GM12878 (cell line): Measurements from ENCODE around the gene MYH7B. TPM values are rescaled to one million over a fixed set of nuclear protein-coding genes. Genes with fewer than 3 reads are reported as not detected.

Experiments used
- ATAC-seq: fragments of 200-7000 bp; cut with Tn5 transposase; 3 replicates; pipeline ENCODE4 v1.9.1; 2020; ENCODE audit warnings: mild to moderate bottlenecking, moderate library complexity
- BruUV-seq: library from RNA; stranded (reverse); fragments of 400-500 nt; replicated peaks from 2 replicates; lab custom pipeline; 2021; lab: Mats Ljungman, UMichigan
- CTCF ChIA-PET: fragments of 300-600 bp; sonication (Branson Sonifier 250); formaldehyde crosslinking; extraction: SDS; loops from one replicate; lab custom pipeline; 2021; ENCODE audit warnings: inconsistent platforms; lab: Yijun Ruan, JAX
- POLR2A ChIA-PET: fragments of 350-600 bp; formaldehyde crosslinking; extraction: SDS; loops from one replicate; lab custom pipeline; 2021; ENCODE audit warnings: inconsistent platforms; lab: Charles Lee
- RAD21 ChIA-PET: fragments of 300-600 bp; sonication (Branson Sonifier 250); formaldehyde crosslinking; loops from one replicate; lab custom pipeline; 2023; ENCODE audit warnings: antibody characterized with exemption; ENCODE audit not compliant: unreplicated experiment; lab: Charles Lee
- SMC1A ChIA-PET: fragments of 300-600 bp; sonication (Branson Sonifier 250); formaldehyde crosslinking; loops from one replicate; lab custom pipeline; 2023; ENCODE audit not compliant: unreplicated experiment, uncharacterized antibody; lab: Charles Lee
- DNase-seq: peaks from one replicate; pipeline ENCODE4 v3.0.0-alpha.2; 2011; ENCODE audit warnings: low read depth, low spot score
- FAIRE-seq: peaks from 3 replicates; lab custom pipeline; 2011; peaks lifted over from hg19 to GRCh38; lab: Jason Lieb, UNC
- H2AFZ ChIP-seq: 2 replicates; pipeline ENCODE4 v1.6.0; 2011; ENCODE audit warnings: low read depth, low read length, control low read depth; ENCODE audit not compliant: control insufficient read depth
- H3K27ac ChIP-seq: 2 replicates; pipeline ENCODE4 v1.5.1; 2011; ENCODE audit warnings: control low read depth; ENCODE audit not compliant: control insufficient read depth, insufficient read depth
- H3K27me3 ChIP-seq, 2 experiments: replicated peaks in 1 of 2; 2 replicates each; pipeline versions ENCODE4 v1.6.0 to v1.6.1; 2011; ENCODE audit warnings: low read length in 1 of 2; ENCODE audit not compliant: control insufficient read depth in 2 of 2, insufficient read depth in 2 of 2
- H3K36me3 ChIP-seq, 2 experiments: 2 replicates each; pipeline ENCODE4 v1.5.1; 2011; ENCODE audit warnings: low read length in 1 of 2; ENCODE audit not compliant: control insufficient read depth in 2 of 2, insufficient read depth in 2 of 2
- H3K4me1 ChIP-seq: 2 replicates; pipeline ENCODE4 v1.6.1; 2011; ENCODE audit warnings: mild to moderate bottlenecking, low read length, moderate library complexity, mixed read lengths; ENCODE audit not compliant: control insufficient read depth, insufficient read depth
- H3K4me2 ChIP-seq: 2 replicates; pipeline ENCODE4 v1.6.0; 2011; ENCODE audit warnings: control low read depth; ENCODE audit not compliant: control insufficient read depth, insufficient read depth
- H3K4me3 ChIP-seq: fragments of 200-600 bp; sonication (generic); 2 replicates; pipeline ENCODE4 v1.5.1; 2016
- H3K79me2 ChIP-seq: 2 replicates; pipeline ENCODE4 v1.6.0; 2011; ENCODE audit warnings: low read length; ENCODE audit not compliant: control insufficient read depth, insufficient read depth
- H3K9ac ChIP-seq: 2 replicates; pipeline ENCODE4 v1.8.0; 2011; ENCODE audit warnings: low read length, control low read depth, mixed read lengths; ENCODE audit not compliant: control insufficient read depth, insufficient read depth
- H3K9me3 ChIP-seq: replicated peaks from 3 replicates; pipeline ENCODE4 v1.5.1; 2011; ENCODE audit warnings: mild to moderate bottlenecking, low read length; ENCODE audit not compliant: control insufficient read depth, insufficient read depth
- H4K20me1 ChIP-seq: 2 replicates; pipeline ENCODE4 v1.6.0; 2011; ENCODE audit not compliant: control insufficient read depth, insufficient read depth
- BCLAF1 ChIP-seq: fragments of 450-650 bp; IDR thresholded peaks from 2 replicates; pipeline ENCODE4 v1.6.1; 2017; ENCODE audit warnings: antibody characterized with exemption, mild to moderate bottlenecking, moderate library complexity
- CBX5 ChIP-seq: sonication (generic); IDR thresholded peaks from 2 replicates; pipeline ENCODE4 v1.6.1; 2016; ENCODE audit warnings: low read depth, moderate library complexity, mild to moderate bottlenecking, inconsistent platforms
- CHD1 ChIP-seq: IDR thresholded peaks from 2 replicates; pipeline ENCODE4 v1.6.1; 2012; ENCODE audit warnings: low read depth, low read length, improper control_type of control experiment
- CHD4 ChIP-seq: fragments of 200-600 bp; sonication (generic); IDR thresholded peaks from 2 replicates; pipeline ENCODE4 v1.6.1; 2016; ENCODE audit warnings: mild to moderate bottlenecking
- EZH2 ChIP-seq: IDR thresholded peaks from 2 replicates; pipeline ENCODE4 v1.6.1; 2012; ENCODE audit warnings: low read depth, mild to moderate bottlenecking, control low read depth, inconsistent platforms, low read length, borderline replicate concordance; ENCODE audit not compliant: control insufficient read depth
- GATAD2B ChIP-seq: fragments of 450-650 bp; conservative IDR thresholded peaks from 2 replicates; pipeline ENCODE4 v1.6.1; 2017; ENCODE audit warnings: low read depth, mild to moderate bottlenecking, moderate library complexity
- IKZF1 ChIP-seq: fragments of 450-650 bp; conservative IDR thresholded peaks from 2 replicates; pipeline ENCODE4 v1.6.1; 2017; ENCODE audit warnings: antibody characterized with exemption, mild to moderate bottlenecking
- MEF2A ChIP-seq: IDR thresholded peaks from 2 replicates; pipeline ENCODE4 v1.6.1; 2011; ENCODE audit warnings: low read depth, mild to moderate bottlenecking, low read length, moderate library complexity; ENCODE audit not compliant: insufficient read depth
- MLLT1 ChIP-seq: fragments of 450-650 bp; IDR thresholded peaks from 2 replicates; pipeline ENCODE4 v1.6.1; 2016; ENCODE audit warnings: mild to moderate bottlenecking
- MYB ChIP-seq: fragments of 150-350 bp; IDR thresholded peaks from 2 replicates; pipeline ENCODE4 v1.6.1; 2014; ENCODE audit warnings: mild to moderate bottlenecking, low read depth, low read length, borderline replicate concordance
- PKNOX1 ChIP-seq: fragments of 450-650 bp; IDR thresholded peaks from 2 replicates; pipeline ENCODE4 v1.6.1; 2016; ENCODE audit warnings: mild to moderate bottlenecking
- POLR2AphosphoS2 ChIP-seq: IDR thresholded peaks from 2 replicates; pipeline ENCODE4 v1.6.1; 2011; ENCODE audit warnings: low read depth, mild to moderate bottlenecking, low read length, improper control_type of control experiment, moderate library complexity
- RAD21 ChIP-seq: IDR thresholded peaks from 2 replicates; pipeline ENCODE4 v1.6.1; 2011; ENCODE audit warnings: mild to moderate bottlenecking, low read depth, low read length, moderate library complexity; ENCODE audit not compliant: insufficient read depth
- RB1 ChIP-seq: fragments of 450-650 bp; formaldehyde crosslinking; IDR thresholded peaks from 2 replicates; pipeline ENCODE4 v1.6.1; 2017; ENCODE audit warnings: mild to moderate bottlenecking, borderline replicate concordance
- RCOR1 ChIP-seq: conservative IDR thresholded peaks from 2 replicates; pipeline ENCODE4 v1.6.1; 2012; ENCODE audit warnings: low read depth, low read length, improper control_type of control experiment
- SMAD5 ChIP-seq: IDR thresholded peaks from 2 replicates; pipeline ENCODE4 v1.6.1; 2016; ENCODE audit warnings: antibody characterized with exemption, low read depth
- SPI1 ChIP-seq: IDR thresholded peaks from 2 replicates; pipeline ENCODE4 v1.6.1; 2011; ENCODE audit warnings: low read depth, mild to moderate bottlenecking, low read length, moderate library complexity, borderline replicate concordance; ENCODE audit not compliant: insufficient read depth
- ZBED1 ChIP-seq: IDR thresholded peaks from 2 replicates; pipeline ENCODE4 v1.6.1; 2016; ENCODE audit warnings: borderline replicate concordance
- ZNF24 ChIP-seq: fragments of 450-650 bp; IDR thresholded peaks from 2 replicates; pipeline ENCODE4 v1.6.1; 2017; ENCODE audit warnings: antibody characterized with exemption, mild to moderate bottlenecking
- WGBS: methylation state at CpG from one replicate; pipeline ENCODE4 v1.1.6; 2016; ENCODE audit warnings: low lambda C conversion rate; ENCODE audit not compliant: insufficient replicate concordance, insufficient coverage; ENCODE audit errors: missing lambda C conversion rate; 5-methylcytosine and 5-hydroxymethylcytosine counted together
- in situ Hi-C: fragments of 300-500 bp; cut with MboI; formaldehyde crosslinking; loops from 9 replicates; pipeline ENCODE4 v1.14.3; 2018; ENCODE audit warnings: mixed read lengths
- intact Hi-C: fragments of 100-400 bp; cut with micrococcal nuclease; formaldehyde crosslinking; loops from one replicate; pipeline ENCODE4 v1.14.2; 2022; ENCODE audit not compliant: unreplicated experiment
- polyA plus RNA-seq, 11 experiments: library from polyadenylated mRNA; depleted of rRNA in 4 of 11; unstranded in 6 of 11; stranded (reverse) in 5 of 11; fragments of >200 nt; fragmentation: Nextera tagmentation in 4 of 11; fragmentation: Illumina TruSeq in 1 of 11; extraction: Ambion mirVana in 4 of 11; extraction: Trizol in 1 of 11; gene quantifications; 1 replicate in 1 of 11; 2 replicates in 10 of 11; pipeline versions ENCODE4 v1.2.1 to v1.2.3, GENCODE V29; 2011 to 2016; ENCODE audit warnings: inconsistent platforms in 2 of 11, missing spikeins in 2 of 11, low read depth in 1 of 11
- total RNA-seq, 4 experiments: library from RNA; depleted of rRNA in 3 of 4; stranded (reverse); fragments of >200 nt in 3 of 4; fragmentation: Illumina TruSeq in 1 of 4; extraction: Trizol in 1 of 4; gene quantifications; 2 replicates each; pipeline versions ENCODE4 v1.2.1 to v1.2.3, GENCODE V29; 2013 to 2021

MYH7B gene
- total and polyA plus RNA-seq, 10 of the 15 experiments (the other 5 are each of a cell fraction or from before 2014, with no cell fraction given), result 0.01 to 0.40 (median 0.20) TPM; not detected in 3

- WGBS, result 30% methylated on average over 2 of the region's 2 CpGs
- no peak for TF ChIP-seq SMAD5
- no peak for TF ChIP-seq MYB
- no peak for TF ChIP-seq RAD21
- no peak for TF ChIP-seq RCOR1
- TF ChIP-seq POLR2AphosphoS2, result no peak
- no peak for TF ChIP-seq MEF2A
- no peak for TF ChIP-seq CBX5
- TF ChIP-seq CHD4, result no peak
- no peak for TF ChIP-seq IKZF1
- no peak for TF ChIP-seq BCLAF1
- no peak for TF ChIP-seq SPI1
- no peak for TF ChIP-seq CHD1
- TF ChIP-seq RB1, result no peak
- TF ChIP-seq MLLT1, result no peak
- no peak for TF ChIP-seq EZH2
- TF ChIP-seq ZNF24, result no peak
- no peak for TF ChIP-seq GATAD2B
- no peak for TF ChIP-seq ZBED1
- no peak for TF ChIP-seq PKNOX1
Measured at GRCh38 chr20:34923414-34923813, 32.3 kb upstream of the MYH7B start.

More at GRCh38 chr20:34923414-34923813, 32.3 kb upstream of the MYH7B start:
- Histone ChIP-seq H3K4me2 (no peak overlapping the region), H3K9me3 (no peaks in the 10 kb centered on the region), H4K20me1 (no peaks in the 10 kb centered on the region), H2AFZ (no peak overlapping the region), H3K79me2 (no peaks in the 10 kb centered on the region), H3K36me3 (no peaks in the 10 kb centered on the region; a peak in 1 of 4 replicates), H3K4me1 (no peaks in the 10 kb centered on the region), H3K27ac (no peak overlapping the region), H3K27me3 (no peaks in the 10 kb centered on the region), H3K4me3 (no peak overlapping the region), H3K9ac (no peak overlapping the region)
- ChIA-PET RAD21 (no interaction called here), SMC1A (no interaction called here), POLR2A (no interaction called here), CTCF (no interaction called here)
- intact Hi-C loops (no loop called here), in situ Hi-C loops (no loop called here)
- DNase-seq, result no peak
- no TSS peak for BruUV-seq
- FAIRE-seq, result no peak
- no peak for ATAC-seq
